HCT116 (cell line): ENCODE measurements around the gene PELI3. TPM values are rescaled to one million over a fixed set of nuclear protein-coding genes. Genes with fewer than 3 reads are reported as not detected.

ENCODE experiments used
- ATAC-seq: fragments of 200-7000 bp; cut with Tn5 transposase; 2 replicates; pipeline ENCODE4 v1.9.1; 2020; ENCODE audit warnings: mild to moderate bottlenecking, moderate library complexity
- BruUV-seq: library from RNA; stranded (reverse); fragments of 400-500 nt; replicated peaks from 2 replicates; lab custom pipeline; 2021; lab: Mats Ljungman, UMichigan
- CTCF ChIA-PET: fragments of 300-600 bp; sonication (Branson Sonifier 250); formaldehyde crosslinking; loops from one replicate; lab custom pipeline; 2021; ENCODE audit warnings: antibody characterized with exemption; lab: Charles Lee
- POLR2A ChIA-PET: fragments of 300-600, 350-600 bp; sonication (Branson Sonifier 250); formaldehyde crosslinking; loops from one replicate; lab custom pipeline; 2021; ENCODE audit warnings: antibody characterized with exemption; lab: Charles Lee
- RAD21 ChIA-PET, 2 experiments: fragments of 300-600 bp; sonication (Branson Sonifier 250); formaldehyde crosslinking; loops; one replicate each; lab custom pipeline; 2023; ENCODE audit warnings: low total read pairs in 2 of 2; ENCODE audit not compliant: uncharacterized antibody in 2 of 2, unreplicated experiment in 2 of 2, low non-redundant PET in 1 of 2; lab: Charles Lee
- DNase-seq: peaks from one replicate; pipeline ENCODE4 v3.0.0-alpha.2; 2010; ENCODE audit warnings: low read depth, low spot score
- H2AFZ ChIP-seq: fragments of 200-600 bp; shearing (Covaris generic), sonication (generic); 2 replicates; pipeline ENCODE4 v1.6.1; 2017; ENCODE audit warnings: low read depth, mixed run types, mixed read lengths, antibody characterized with exemption, low read length; ENCODE audit not compliant: poor library complexity, severe bottlenecking
- H3K27ac ChIP-seq: 2 replicates; pipeline ENCODE4 v1.5.1; 2012; ENCODE audit warnings: low read depth, low read length
- H3K27me3 ChIP-seq: fragments of 200-600 bp; sonication (generic); 2 replicates; pipeline ENCODE4 v1.6.1; 2016; ENCODE audit warnings: mixed run types, low read length, mixed read lengths; ENCODE audit not compliant: insufficient read depth
- H3K36me3 ChIP-seq, 2 experiments: fragments of 200-500 bp in 1 of 2; fragments of 200-600 bp in 1 of 2; sonication (Bioruptor generic) in 1 of 2; sonication (generic) in 1 of 2; 2 replicates each; pipeline versions ENCODE4 v1.5.1 to v1.6.1; 2014 to 2016; ENCODE audit warnings: low read length in 2 of 2, inconsistent platforms in 1 of 2, mixed read lengths in 1 of 2, mixed run types in 1 of 2; ENCODE audit not compliant: insufficient read depth in 2 of 2, control insufficient read depth in 1 of 2
- H3K4me1 ChIP-seq, 2 experiments: fragments of 200-600 bp in 1 of 2; sonication (generic) in 1 of 2; 2 replicates each; pipeline versions ENCODE4 v1.5.1 to v1.6.1; 2012 to 2017; ENCODE audit warnings: low read length in 2 of 2, inconsistent platforms in 1 of 2, mild to moderate bottlenecking in 1 of 2, mixed read lengths in 1 of 2, mixed run types in 1 of 2, moderate library complexity in 1 of 2; ENCODE audit not compliant: insufficient read depth in 2 of 2, control insufficient read depth in 1 of 2
- H3K4me2 ChIP-seq: fragments of 200-600 bp; sonication (generic); 2 replicates; pipeline ENCODE4 v1.6.1; 2017; ENCODE audit warnings: mixed run types, low read length, mixed read lengths
- H3K4me3 ChIP-seq, 2 experiments: fragments of 200-600 bp in 1 of 2; sonication (generic) in 1 of 2; replicated peaks in 1 of 2; 2 replicates each; pipeline ENCODE4 v1.5.1; 2011 to 2016; ENCODE audit warnings: low read length in 2 of 2, control low read depth in 1 of 2, low read depth in 1 of 2, mild to moderate bottlenecking in 1 of 2, mixed read lengths in 1 of 2, mixed run types in 1 of 2
- H3K79me2 ChIP-seq: fragments of 200-600 bp; sonication (generic); 2 replicates; pipeline ENCODE4 v1.6.1; 2017; ENCODE audit warnings: mild to moderate bottlenecking, mixed run types, low read length, moderate library complexity, mixed read lengths; ENCODE audit not compliant: insufficient read depth
- H3K9ac ChIP-seq: fragments of 200-600 bp; sonication (generic); 2 replicates; pipeline ENCODE4 v1.6.1; 2016; ENCODE audit warnings: low read length, mixed read lengths
- H3K9me2 ChIP-seq: fragments of 200-600 bp; sonication (generic), shearing (Covaris generic); 2 replicates; pipeline ENCODE4 v1.6.1; 2017; ENCODE audit warnings: mixed run types, mild to moderate bottlenecking, moderate library complexity; ENCODE audit not compliant: insufficient read depth
- H3K9me3 ChIP-seq, 2 experiments: fragments of 200-500 bp in 1 of 2; fragments of 200-600 bp in 1 of 2; sonication (Bioruptor generic) in 1 of 2; sonication (generic) in 1 of 2; 2 replicates each; pipeline ENCODE4 v1.6.1; 2014 to 2017; ENCODE audit warnings: low read length in 2 of 2, mixed read lengths in 2 of 2, inconsistent platforms in 1 of 2, low read depth in 1 of 2, mild to moderate bottlenecking in 1 of 2, mixed run types in 1 of 2, moderate library complexity in 1 of 2; ENCODE audit not compliant: control insufficient read depth in 1 of 2, insufficient read depth in 1 of 2
- H4K20me1 ChIP-seq: fragments of 200-600 bp; sonication (generic), shearing (Covaris generic); 2 replicates; pipeline ENCODE4 v1.6.1; 2017; ENCODE audit warnings: mixed run types, mild to moderate bottlenecking, moderate library complexity; ENCODE audit not compliant: insufficient read depth
- ATF3 ChIP-seq: IDR thresholded peaks from 2 replicates; pipeline ENCODE4 v1.6.1; 2012
- CEBPB ChIP-seq: IDR thresholded peaks from 2 replicates; pipeline ENCODE4 v1.6.1; 2012; ENCODE audit warnings: low read depth
- ELF1 ChIP-seq: IDR thresholded peaks from 2 replicates; pipeline ENCODE4 v1.6.1; 2012; ENCODE audit warnings: low read depth, borderline replicate concordance
- EZH2 ChIP-seq: fragments of 200-600 bp; sonication (generic); IDR thresholded peaks from 2 replicates; pipeline ENCODE4 v1.6.1; 2017; ENCODE audit warnings: antibody characterized with exemption, mixed run types
- JUND ChIP-seq: IDR thresholded peaks from 2 replicates; pipeline ENCODE4 v1.6.1; 2012
- POLR2A ChIP-seq: IDR thresholded peaks from 2 replicates; pipeline ENCODE4 v1.7.0; 2011; ENCODE audit warnings: borderline replicate concordance; ENCODE audit not compliant: insufficient read depth, insufficient read length; ENCODE audit errors: extremely low read depth
- POLR2AphosphoS5 ChIP-seq: IDR thresholded peaks from 2 replicates; pipeline ENCODE4 v1.6.1; 2011; ENCODE audit warnings: mild to moderate bottlenecking, low read depth, low read length, moderate library complexity
- RAD21 ChIP-seq: IDR thresholded peaks from 2 replicates; pipeline ENCODE4 v1.6.1; 2012; ENCODE audit warnings: low read depth, mild to moderate bottlenecking
- SP1 ChIP-seq: IDR thresholded peaks from 2 replicates; pipeline ENCODE4 v1.6.1; 2012; ENCODE audit warnings: low read depth
- SRF ChIP-seq: IDR thresholded peaks from 2 replicates; pipeline ENCODE4 v1.6.1; 2012; ENCODE audit warnings: low read depth
- TCF7L2 ChIP-seq: IDR thresholded peaks from 2 replicates; pipeline ENCODE4 v1.7.0; 2011; ENCODE audit warnings: borderline replicate concordance, inconsistent platforms; ENCODE audit not compliant: insufficient read depth, insufficient read length; ENCODE audit errors: extremely low read depth
- YY1 ChIP-seq: IDR thresholded peaks from 2 replicates; pipeline ENCODE4 v1.6.1; 2011; ENCODE audit warnings: low read length, low read depth, moderate library complexity, mild to moderate bottlenecking; ENCODE audit not compliant: insufficient replicate concordance; ENCODE audit errors: extremely low read depth
- ZBTB33 ChIP-seq: IDR thresholded peaks from 2 replicates; pipeline ENCODE4 v1.6.1; 2011; ENCODE audit warnings: mild to moderate bottlenecking, low read length, moderate library complexity; ENCODE audit not compliant: insufficient replicate concordance; ENCODE audit errors: extremely low read depth
- ZFX ChIP-seq: fragments of 450-650 bp; IDR thresholded peaks from 2 replicates; pipeline ENCODE4 v1.6.1; 2017
- ZNF274 ChIP-seq: fragments of 200-500 bp; sonication (Bioruptor generic); IDR thresholded peaks from 2 replicates; pipeline ENCODE4 v1.6.1; 2014; ENCODE audit warnings: mild to moderate bottlenecking, low read depth, low read length, inconsistent platforms
- intact Hi-C: fragments of 100-400 bp; cut with micrococcal nuclease; formaldehyde crosslinking; loops from 2 replicates; pipeline ENCODE4 v1.10.0; 2022
- total RNA-seq: library from RNA; stranded (reverse); gene quantifications from one replicate; pipeline ENCODE4 v1.2.1, GENCODE V29; 2021; ENCODE audit not compliant: unreplicated experiment
- TF ChIP-seq, protein P1 (sequence below), 3 experiments: fragments of 200-600 bp in 1 of 3; sonication (generic) in 1 of 3; IDR thresholded peaks in 2 of 3; conservative IDR thresholded peaks in 1 of 3; 2 replicates each; pipeline ENCODE4 v1.5.1; 2012 to 2017; ENCODE audit warnings: low read depth in 2 of 3, low read length in 2 of 3, antibody characterized with exemption in 1 of 3, borderline replicate concordance in 1 of 3, control low read depth in 1 of 3, mild to moderate bottlenecking in 1 of 3, mixed read lengths in 1 of 3, mixed run types in 1 of 3, moderate library complexity in 1 of 3; ENCODE audit not compliant: insufficient read depth in 1 of 3

Gene PELI3
- total RNA-seq, 1 experiment from 2014 or later, result 12.8 TPM

- DNase-seq, result no peak
- CTCF ChIA-PET, result no interaction called here
- Histone ChIP-seq H3K9me3 (no peaks in the 10 kb centered on the region), H3K4me1 (no peaks in the 10 kb centered on the region; a peak in 3 of 4 replicates), H3K79me2 (no peaks in the 10 kb centered on the region; the same call in 1 of the 2 replicates), H4K20me1 (no peaks in the 10 kb centered on the region), H3K4me3 (no peak overlapping the region), H3K9me2 (no peaks in the 10 kb centered on the region)
- RAD21 ChIA-PET, result no interaction called here
- no peak for TF ChIP-seq SRF
- TF ChIP-seq, all 23 proteins: peak for 0
- Histone ChIP-seq H3K9ac (no peak overlapping the region), H3K4me2 (no peak overlapping the region), H3K27me3 (no peaks in the 10 kb centered on the region), H3K27ac (no peak overlapping the region), H2AFZ (no peak overlapping the region), H3K36me3 (peaks cover 8 to 12% of the 10 kb centered on the region in 2 experiments; a peak in 2 of 4 replicates)
- intact Hi-C loops, result no loop called here
- ATAC-seq, result no peak
- no TSS peak for BruUV-seq
- POLR2A ChIA-PET, result no interaction called here
These were observed 6.5 kb downstream of the PELI3 start for GRCh38 chr11:66473167-66473566.

DNA sequence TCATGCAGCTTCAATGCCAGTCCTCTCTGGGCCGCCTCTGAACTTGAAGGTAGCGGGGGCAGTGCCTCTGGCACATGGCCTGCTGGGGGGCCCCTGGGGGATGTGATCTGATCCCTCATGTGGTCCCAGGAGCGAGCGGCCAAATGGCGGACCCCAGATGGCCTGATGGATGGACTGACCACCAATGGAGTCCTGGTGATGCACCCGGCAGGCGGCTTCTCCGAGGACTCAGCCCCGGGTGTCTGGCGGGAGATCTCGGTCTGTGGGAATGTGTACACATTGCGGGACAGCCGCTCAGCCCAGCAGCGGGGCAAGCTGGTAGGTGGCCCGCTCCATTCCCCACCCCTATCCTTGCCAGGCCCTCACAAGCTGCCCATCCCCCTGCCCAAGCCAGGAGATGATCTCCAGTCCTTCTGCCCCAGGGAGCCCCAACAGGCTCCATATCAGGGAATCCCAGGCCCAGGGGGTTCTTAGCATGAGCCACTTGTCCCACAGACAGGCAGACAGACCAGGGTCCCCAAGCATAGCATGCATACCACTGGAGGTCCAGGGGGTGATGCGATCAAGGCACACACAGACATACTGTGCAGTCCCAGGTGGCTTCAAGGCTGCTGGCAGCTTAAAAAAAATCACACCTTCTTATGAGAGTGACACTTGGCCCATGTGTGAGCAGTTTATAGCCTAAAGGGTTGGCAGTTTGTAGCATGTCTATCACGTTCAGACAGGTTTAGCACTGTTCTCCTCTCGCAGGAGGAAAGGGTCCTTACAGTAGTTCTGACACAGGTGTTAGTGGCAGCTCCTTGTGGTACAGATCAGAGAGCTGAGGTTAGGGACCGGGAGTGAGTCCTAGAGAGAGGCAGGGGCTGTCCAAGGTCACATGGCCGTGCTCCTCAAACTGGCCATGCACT, 7.2 kb downstream of the PELI3 start:
- Histone ChIP-seq H3K4me2 (no peak overlapping the region), H3K79me2 (no peaks in the 10 kb centered on the region), H3K27ac (no peak overlapping the region), H3K36me3 (peaks cover 8 to 12% of the 10 kb centered on the region in 2 experiments; a peak in 2 of 4 replicates), H3K4me3 (no peak overlapping the region), H3K27me3 (no peaks in the 10 kb centered on the region), H3K9me3 (no peaks in the 10 kb centered on the region), H3K9me2 (no peaks in the 10 kb centered on the region), H3K4me1 (peaks cover 0 to 3% of the 10 kb centered on the region in 2 experiments; a peak in 1 of 4 replicates), H2AFZ (no peak overlapping the region), H3K9ac (no peak overlapping the region), H4K20me1 (no peaks in the 10 kb centered on the region)
- RAD21 ChIA-PET, result no interaction called here
- CTCF ChIA-PET, result no interaction called here
- intact Hi-C loops, result no loop called here
- DNase-seq, result no peak
- POLR2A ChIA-PET, result no interaction called here
- BruUV-seq, result no TSS peak
- no peak for ATAC-seq
- TF ChIP-seq ZBTB33, result no peak
- no peak for TF ChIP-seq YY1
- no peak for TF ChIP-seq POLR2A
- no peak for TF ChIP-seq ZNF274
- no peak for TF ChIP-seq ELF1
- no peak for TF ChIP-seq ZFX
- no peak for TF ChIP-seq TCF7L2
- no peak for TF ChIP-seq RAD21
- no peak for TF ChIP-seq EZH2
- TF ChIP-seq POLR2AphosphoS5, result no peak
- TF ChIP-seq, protein P1, sequence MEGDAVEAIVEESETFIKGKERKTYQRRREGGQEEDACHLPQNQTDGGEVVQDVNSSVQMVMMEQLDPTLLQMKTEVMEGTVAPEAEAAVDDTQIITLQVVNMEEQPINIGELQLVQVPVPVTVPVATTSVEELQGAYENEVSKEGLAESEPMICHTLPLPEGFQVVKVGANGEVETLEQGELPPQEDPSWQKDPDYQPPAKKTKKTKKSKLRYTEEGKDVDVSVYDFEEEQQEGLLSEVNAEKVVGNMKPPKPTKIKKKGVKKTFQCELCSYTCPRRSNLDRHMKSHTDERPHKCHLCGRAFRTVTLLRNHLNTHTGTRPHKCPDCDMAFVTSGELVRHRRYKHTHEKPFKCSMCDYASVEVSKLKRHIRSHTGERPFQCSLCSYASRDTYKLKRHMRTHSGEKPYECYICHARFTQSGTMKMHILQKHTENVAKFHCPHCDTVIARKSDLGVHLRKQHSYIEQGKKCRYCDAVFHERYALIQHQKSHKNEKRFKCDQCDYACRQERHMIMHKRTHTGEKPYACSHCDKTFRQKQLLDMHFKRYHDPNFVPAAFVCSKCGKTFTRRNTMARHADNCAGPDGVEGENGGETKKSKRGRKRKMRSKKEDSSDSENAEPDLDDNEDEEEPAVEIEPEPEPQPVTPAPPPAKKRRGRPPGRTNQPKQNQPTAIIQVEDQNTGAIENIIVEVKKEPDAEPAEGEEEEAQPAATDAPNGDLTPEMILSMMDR (IDR thresholded peaks at IDR 0.05 in 2 of 3, conservative IDR thresholded peaks at IDR 0.05 in 1 of 3; ENCODE audit: borderline replicate concordance in 1 of 3, insufficient read depth in 1 of 3, low read depth in 2 of 3, low read length in 2 of 3), result no peak
- TF ChIP-seq ATF3, result no peak
- no peak for TF ChIP-seq CEBPB
- TF ChIP-seq SP1, result no peak
- no peak for TF ChIP-seq JUND
